CD4-positive, alpha-beta memory T cell (primary cell): ENCODE measurements around the gene CD248. TPM values are rescaled to one million over a fixed set of nuclear protein-coding genes. Genes with fewer than 3 reads are reported as not detected.
"Not testable (repeated sequence)": the region's sequence is repeated elsewhere in the genome, so short reads cannot be mapped to it uniquely, and the experiment has no call there.

Source experiments
- CTCF ChIA-PET: fragments of 350-600 bp; sonication (Branson Sonifier 250); formaldehyde crosslinking; loops from one replicate; lab custom pipeline; 2021; ENCODE audit warnings: inconsistent platforms; ENCODE audit not compliant: partially characterized antibody; lab: Charles Lee
- POLR2A ChIA-PET: fragments of 350-600 bp; sonication (Branson Sonifier 250); formaldehyde crosslinking; loops from one replicate; lab custom pipeline; 2021; ENCODE audit not compliant: partially characterized antibody; lab: Charles Lee
- DNase-seq, 5 donors: peaks; one replicate each; pipeline versions ENCODE4 v3.0.0 to v3.0.0-alpha.2; 2020 to 2022; ENCODE audit warnings: mixed read lengths in 1 of 5
- H3K27ac ChIP-seq: one replicate; pipeline ENCODE4 v1.7.0; 2013; ENCODE audit warnings: low read depth, low read length
- H3K27me3 ChIP-seq: 2 replicates; pipeline ENCODE4 v1.7.0; 2013; ENCODE audit warnings: mild to moderate bottlenecking, low read length, moderate library complexity; ENCODE audit not compliant: insufficient read depth
- H3K36me3 ChIP-seq: 2 replicates; pipeline ENCODE4 v1.7.0; 2013; ENCODE audit warnings: mild to moderate bottlenecking, low read length, moderate library complexity; ENCODE audit not compliant: insufficient read depth
- H3K4me1 ChIP-seq: 2 replicates; pipeline ENCODE4 v1.7.0; 2013; ENCODE audit warnings: mild to moderate bottlenecking, low read length, moderate library complexity; ENCODE audit not compliant: insufficient read depth
- H3K4me3 ChIP-seq, 2 donors: one replicate each; pipeline ENCODE4 v1.7.0; 2013; ENCODE audit warnings: low read length in 2 of 2, mild to moderate bottlenecking in 1 of 2
- H3K9me3 ChIP-seq, 2 donors: one replicate each; pipeline ENCODE4 v1.7.0; 2013; ENCODE audit warnings: low read length in 2 of 2, control low read depth in 1 of 2; ENCODE audit not compliant: control insufficient read depth in 1 of 2
- H3K27ac Mint-ChIP-seq, 7 donors: one replicate each; pipeline ENCODE4 v1.8.0; 2020 to 2021; ENCODE audit warnings: mixed read lengths in 7 of 7, mild to moderate bottlenecking in 6 of 7, inconsistent platforms in 3 of 7, moderate library complexity in 3 of 7
- H3K27me3 Mint-ChIP-seq, 2 donors: one replicate each; pipeline ENCODE4 v1.8.0; 2020 to 2021; ENCODE audit warnings: mixed read lengths in 2 of 2
- H3K36me3 Mint-ChIP-seq, 2 donors: one replicate each; pipeline ENCODE4 v1.8.0; 2020 to 2021; ENCODE audit warnings: mixed read lengths in 2 of 2, inconsistent platforms in 1 of 2, mild to moderate bottlenecking in 1 of 2
- H3K4me1 Mint-ChIP-seq, 4 donors: one replicate each; pipeline ENCODE4 v1.8.0; 2020 to 2021; ENCODE audit warnings: mixed read lengths in 4 of 4, mild to moderate bottlenecking in 1 of 4
- H3K4me3 Mint-ChIP-seq, 8 donors: one replicate each; pipeline ENCODE4 v1.8.0; 2020 to 2021; ENCODE audit warnings: mixed read lengths in 8 of 8, mild to moderate bottlenecking in 7 of 8, moderate library complexity in 6 of 8, inconsistent platforms in 3 of 8
- H3K9me3 Mint-ChIP-seq, 8 donors: one replicate each; pipeline ENCODE4 v1.8.0; 2020 to 2021; ENCODE audit warnings: mixed read lengths in 8 of 8, mild to moderate bottlenecking in 5 of 8, inconsistent platforms in 3 of 8, moderate library complexity in 1 of 8
- intact Hi-C: fragments of 100-400 bp; cut with micrococcal nuclease; formaldehyde crosslinking; loops from one replicate; pipeline ENCODE4 v1.15.1; 2023
- polyA plus RNA-seq, 2 donors: library from polyadenylated mRNA; unstranded; fragments of 300-500 nt; fragmentation: Illumina TruSeq; gene quantifications; one replicate each; pipeline ENCODE4 v1.2.3, GENCODE V29; 2021
- total RNA-seq, 2 experiments: library from RNA; stranded (reverse); gene quantifications; one replicate each; pipeline ENCODE4 v1.2.3, GENCODE V29; 2021

CD248 gene
- total and polyA plus RNA-seq, 4 experiments from 2014 or later: 0.12 to 0.18 TPM; not detected in 2

DNA sequence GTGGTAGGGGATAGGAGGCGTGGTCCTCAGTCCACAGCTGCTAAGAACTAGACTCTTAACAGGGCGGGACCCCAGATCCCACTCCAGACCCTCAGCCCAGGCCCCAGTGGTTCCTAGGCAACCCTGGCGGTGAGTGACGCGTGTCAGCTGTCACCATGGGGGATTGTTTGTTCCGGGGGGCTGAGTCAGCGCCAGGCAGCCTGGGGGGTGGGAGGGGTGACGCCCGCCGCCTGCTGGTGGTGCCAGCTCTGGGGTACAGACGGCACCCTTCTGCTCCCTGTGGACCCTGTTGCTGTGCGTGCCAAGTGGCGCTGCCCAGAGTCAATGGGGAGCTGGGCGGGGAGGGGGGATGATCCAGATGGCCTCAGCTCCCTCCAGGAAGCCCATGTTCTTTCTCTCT lies 36.4 kb downstream of the CD248 start:
- intact Hi-C loops: no loop called here
- Mint-ChIP-seq H3K4me3 (no peak overlapping the region), H3K27me3 (peaks cover 0 to 1% of the 10 kb centered on the region in 2 donors), H3K4me1 (peaks cover 8 to 48% (median 22%) of the 10 kb centered on the region in 4 donors), H3K27ac (peak overlapping the region in 2 of 7 donors; percentile 23 to 94), H3K9me3 (no peaks in the 10 kb centered on the region), H3K36me3 (peaks cover 0 to 12% of the 10 kb centered on the region in 2 donors)
- peaks cover 6% of the 10 kb centered on the region for H3K36me3 ChIP-seq
- POLR2A ChIA-PET: interaction anchor here (2.9 to 13.4 kb wide), 2 partner anchors 9 to 11 kb away, joined by 10 to 167 read pairs; partner anchors contain the start of genes RAB1B and YIF1A
- H3K27me3 ChIP-seq: no peaks in the 10 kb centered on the region
- H3K4me3 ChIP-seq: no peak overlapping the region
- peaks cover 28% of the 10 kb centered on the region for H3K4me1 ChIP-seq
- H3K27ac ChIP-seq: no peak overlapping the region
- no peaks in the 10 kb centered on the region for H3K9me3 ChIP-seq
- CTCF ChIA-PET: interaction anchor here (0.6 to 4.7 kb wide), 4 partner anchors 9 to 59 kb away, joined by 3 to 42 read pairs (median 9); no protein-coding TSS in a partner anchor
- DNase-seq: no peak

DNA sequence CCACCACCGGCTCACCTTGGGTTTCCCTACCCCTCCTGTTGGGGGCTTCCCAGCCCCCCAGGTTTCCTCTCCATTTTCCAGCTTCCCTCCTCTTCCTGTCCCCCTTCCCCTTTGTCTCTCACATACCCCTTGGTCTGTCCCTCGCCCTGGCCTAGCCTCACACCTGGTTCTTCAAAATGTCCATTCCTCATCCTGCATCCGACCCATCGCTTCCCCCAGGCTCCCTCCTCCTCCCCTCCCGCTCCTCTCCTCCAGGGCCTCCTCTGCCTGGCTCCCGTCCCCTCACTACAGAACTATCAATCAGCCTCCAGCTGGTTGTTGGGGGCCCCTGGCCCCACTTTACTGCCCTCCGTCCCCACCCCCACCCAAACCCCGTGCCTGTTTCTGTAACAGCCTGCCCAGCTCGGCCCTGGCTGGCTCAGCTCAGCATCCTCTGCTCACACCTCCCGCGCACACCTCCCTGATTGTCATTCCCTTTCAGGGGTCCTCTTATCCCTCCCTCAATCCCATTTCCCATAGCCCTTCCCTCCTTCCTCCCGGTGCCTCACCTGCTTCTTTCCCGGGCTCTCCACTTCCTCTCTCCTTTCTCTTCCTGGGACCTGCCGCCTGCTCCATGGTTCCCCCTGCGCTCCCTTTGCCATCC lies 37.6 kb downstream of the CD248 start:
- no peaks in the 10 kb centered on the region for H3K9me3 ChIP-seq
- H3K36me3 ChIP-seq: peaks cover 17% of the 10 kb centered on the region
- Mint-ChIP-seq H3K27ac (peak overlapping the region in 5 of 7 donors; percentile 32 to 81 (median 78)), H3K4me1 (peaks cover 8 to 49% (median 22%) of the 10 kb centered on the region in 4 donors), H3K36me3 (peaks cover 3 to 24% of the 10 kb centered on the region in 2 donors), H3K9me3 (no peaks in the 10 kb centered on the region), H3K27me3 (peaks cover 0 to 1% of the 10 kb centered on the region in 2 donors), H3K4me3 (peak overlapping the region; percentile 22 to 79 (median 57))
- no peaks in the 10 kb centered on the region for H3K27me3 ChIP-seq
- CTCF ChIA-PET: interaction anchor here (4.7 kb wide), 1 partner anchor 58 kb away, joined by 42 read pairs; no protein-coding TSS in a partner anchor
- no peak for DNase-seq
- intact Hi-C loops: no loop called here
- H3K4me1 ChIP-seq: peaks cover 28% of the 10 kb centered on the region
- POLR2A ChIA-PET: interaction anchor here (2.9 to 13.4 kb wide), 2 partner anchors 9 to 10 kb away, joined by 10 to 167 read pairs; partner anchors contain the start of genes RAB1B and YIF1A
- H3K27ac ChIP-seq: no peak overlapping the region
- no peak overlapping the region for H3K4me3 ChIP-seq

DNA sequence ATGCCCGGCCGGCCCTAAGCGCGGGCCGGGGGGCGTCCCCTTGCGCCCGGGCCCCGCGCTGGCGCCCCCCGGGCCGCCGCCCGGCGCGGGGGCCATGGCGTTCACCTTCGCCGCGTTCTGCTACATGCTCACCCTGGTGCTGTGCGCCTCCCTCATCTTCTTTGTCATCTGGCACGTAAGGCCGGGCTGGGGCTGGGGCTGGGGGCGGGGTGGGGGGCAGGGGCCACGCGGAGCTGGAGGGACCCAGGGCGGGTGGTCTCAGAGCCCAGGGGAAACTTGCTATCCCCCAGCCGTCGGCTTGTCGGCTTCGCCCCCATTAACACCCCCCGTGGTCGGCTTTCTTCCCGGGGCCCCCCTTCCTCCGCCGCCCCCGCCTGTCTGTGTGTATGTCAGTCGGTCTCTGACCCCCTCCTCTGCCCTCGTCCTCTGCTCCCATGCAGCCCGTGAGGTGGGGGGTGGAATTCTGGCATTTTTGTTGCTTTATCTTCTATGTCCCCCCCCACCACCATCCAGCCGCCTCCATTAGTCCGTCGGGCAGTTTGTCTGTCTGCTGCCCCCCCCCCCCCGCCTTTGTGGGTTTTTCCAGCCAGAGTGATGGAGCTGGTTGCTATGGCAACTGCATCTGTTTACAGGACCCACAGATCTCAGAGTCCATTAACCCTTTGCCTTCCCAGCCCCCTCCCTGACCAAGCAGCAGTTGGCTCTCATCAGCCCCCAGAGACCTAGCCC lies 38.3 kb downstream of the CD248 start:
- Histone ChIP-seq H3K9me3 (no peaks in the 10 kb centered on the region), H3K27ac (no peak overlapping the region), H3K4me1 (peaks cover 28% of the 10 kb centered on the region), H3K36me3 (peaks cover 23% of the 10 kb centered on the region), H3K27me3 (no peaks in the 10 kb centered on the region), H3K4me3 (no peak overlapping the region)
- DNase-seq: peak in 1 of 5 donors; percentile 65
- intact Hi-C loops: no loop called here
- Mint-ChIP-seq H3K27me3 (peaks cover 0 to 1% of the 10 kb centered on the region in 2 donors), H3K9me3 (no peaks in the 10 kb centered on the region), H3K4me3 (peak overlapping the region in 7 of 8 donors; percentile 38 to 79 (median 66)), H3K27ac (peak overlapping the region; percentile 32 to 87 (median 78)), H3K36me3 (peaks cover 7 to 29% of the 10 kb centered on the region in 2 donors), H3K4me1 (peaks cover 8 to 56% (median 23%) of the 10 kb centered on the region in 4 donors)
- POLR2A ChIA-PET: interaction anchor here (2.9 to 13.4 kb wide), 2 partner anchors 9 to 11 kb away, joined by 10 to 167 read pairs; partner anchors contain the start of genes RAB1B and YIF1A
- CTCF ChIA-PET: no interaction called here

DNA sequence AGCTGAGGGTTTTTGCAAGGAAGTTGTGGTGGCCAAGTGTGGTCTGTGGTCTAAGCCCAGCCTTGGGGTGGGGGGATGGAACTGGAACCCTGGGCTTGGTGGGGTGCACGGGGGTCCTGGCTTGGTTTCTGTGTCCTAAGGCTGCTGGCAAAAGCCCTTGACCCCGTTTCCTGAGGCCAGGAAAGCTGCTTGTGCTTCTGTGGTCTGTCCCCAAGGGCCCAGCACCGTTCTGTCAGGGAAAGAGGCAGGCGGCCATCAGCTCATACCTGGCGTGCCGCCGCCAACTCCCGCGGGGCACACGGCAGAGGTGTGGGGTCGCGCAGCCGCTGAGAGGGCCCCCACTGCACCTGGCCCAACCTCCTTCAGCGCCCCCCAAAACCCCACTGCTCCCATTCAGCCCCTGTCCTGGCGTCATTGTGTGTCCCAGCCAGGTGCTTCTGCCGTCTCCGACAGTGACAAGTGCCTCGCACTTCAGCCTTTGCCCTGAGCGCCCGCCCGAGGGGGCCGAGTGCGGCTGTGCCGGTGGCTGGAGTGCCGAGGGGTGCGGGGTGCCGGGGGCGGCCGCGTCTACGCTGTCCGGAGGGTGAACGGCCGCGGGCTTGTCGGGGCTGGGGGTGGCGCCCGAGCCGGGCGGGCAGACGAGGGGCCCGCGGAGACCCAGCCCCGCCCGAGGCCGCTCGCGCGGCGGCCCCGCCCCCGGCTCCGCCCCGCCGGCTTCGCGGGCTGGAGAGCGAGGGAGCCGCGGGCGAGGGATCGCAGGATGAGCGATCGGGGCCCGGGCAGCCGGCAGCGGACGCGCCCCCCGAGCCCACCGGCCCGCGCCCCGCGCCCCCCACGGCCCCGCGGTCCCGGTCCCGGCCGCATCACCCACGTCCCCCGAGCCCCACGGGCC lies 39.1 kb downstream of the CD248 start, which contains the start of gene CNIH2:
Gene CNIH2 (plus strand): TSS at position 705 of the 892 bp plus-strand sequence. CDS start 282 bp downstream, outside the sequence.
- Histone ChIP-seq H3K9me3 (no peaks in the 10 kb centered on the region), H3K36me3 (peaks cover 31% of the 10 kb centered on the region), H3K4me3 (no peak within 1 kb of the TSS), H3K27ac (peak within 1 kb of the TSS; percentile 48), H3K4me1 (peaks cover 25% of the 10 kb centered on the region), H3K27me3 (no peaks in the 10 kb centered on the region)
- POLR2A ChIA-PET: interaction anchor here (2.9 to 13.4 kb wide), 2 partner anchors 8 to 12 kb away, joined by 10 to 167 read pairs; partner anchors contain the start of genes RAB1B and YIF1A
- peak within 1 kb of the TSS in 7 of 8 donors; percentile 38 to 79 (median 66) for H3K4me3 Mint-ChIP-seq
- peaks cover 0 to 1% of the 10 kb centered on the region in 2 donors for H3K27me3 Mint-ChIP-seq
- DNase-seq: peak; percentile 46 to 65 (median 58)
- H3K27ac Mint-ChIP-seq: peak within 1 kb of the TSS; percentile 32 to 88 (median 85)
- no peaks in the 10 kb centered on the region for H3K9me3 Mint-ChIP-seq
- H3K4me1 Mint-ChIP-seq: peaks cover 11 to 57% (median 23%) of the 10 kb centered on the region in 4 donors
- intact Hi-C loops: loop anchor here (1.0 kb wide), 1 partner anchor 9 kb away; the partner anchor contains the start of gene RAB1B
- CTCF ChIA-PET: no interaction called here
- peaks cover 14 to 37% of the 10 kb centered on the region in 2 donors for H3K36me3 Mint-ChIP-seq

DNA sequence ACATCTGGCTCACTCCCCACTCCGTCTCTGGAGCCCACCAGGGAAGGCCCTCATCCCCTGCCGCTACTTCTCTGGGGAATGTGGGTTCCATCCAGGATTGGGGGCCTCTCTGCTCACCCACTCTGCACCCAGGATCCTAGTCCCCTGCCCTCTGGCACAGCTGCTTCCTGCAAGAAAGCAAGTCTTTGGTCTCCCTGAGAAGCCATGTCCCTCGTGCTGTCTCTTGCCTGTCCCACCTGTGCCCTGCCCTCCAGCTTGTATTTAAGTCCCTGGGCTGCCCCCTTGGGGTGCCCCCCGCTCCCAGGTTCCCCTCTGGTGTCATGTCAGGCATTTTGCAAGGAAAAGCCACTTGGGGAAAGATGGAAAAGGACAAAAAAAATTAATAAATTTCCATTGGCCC lies 39.8 kb downstream of the CD248 start:
- peaks cover 26% of the 10 kb centered on the region for H3K4me1 ChIP-seq
- H3K9me3 ChIP-seq, CTCF ChIA-PET, H3K27ac ChIP-seq, DNase-seq, H3K27me3 Mint-ChIP-seq, H3K9me3 Mint-ChIP-seq, H3K27me3 ChIP-seq, H3K4me3 ChIP-seq: not testable (repeated sequence)
- H3K36me3 Mint-ChIP-seq: peaks cover 18 to 42% of the 10 kb centered on the region in 2 donors
- POLR2A ChIA-PET: interaction anchor here (13.4 kb wide), 1 partner anchor 7 kb away, joined by 167 read pairs; the partner anchor contains the start of gene RAB1B
- H3K36me3 ChIP-seq: peaks cover 38% of the 10 kb centered on the region
- intact Hi-C loops: loop anchor here (1.0 kb wide), 1 partner anchor 9 kb away; the partner anchor contains the start of gene RAB1B
- H3K4me3 Mint-ChIP-seq: peak overlapping the region in 5 of 8 donors; percentile 49 to 66 (median 58)
- peak overlapping the region in 6 of 7 donors; percentile 22 to 88 (median 74) for H3K27ac Mint-ChIP-seq
- H3K4me1 Mint-ChIP-seq: peaks cover 8 to 57% (median 22%) of the 10 kb centered on the region in 4 donors

DNA sequence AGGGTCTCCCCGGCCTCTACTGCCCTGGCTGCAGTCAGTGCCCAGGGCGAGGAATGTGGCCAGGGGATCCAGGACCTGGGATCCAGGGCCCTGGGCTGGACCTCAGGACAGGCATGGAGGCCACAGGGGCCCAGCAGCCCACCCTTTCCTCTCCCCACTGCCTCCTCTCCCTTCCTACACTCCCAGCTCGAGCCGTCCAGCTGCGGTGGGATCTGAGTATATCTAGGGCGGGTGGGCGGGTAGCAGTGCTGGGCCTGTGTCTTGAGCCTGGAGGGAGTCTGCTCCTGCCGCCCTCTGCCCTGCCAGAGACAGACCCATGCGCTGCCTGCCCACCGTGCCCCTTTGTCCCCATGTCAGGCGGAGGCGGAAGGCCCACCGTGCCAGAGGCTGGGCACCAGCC lies 40.2 kb downstream of the CD248 start:
- H3K4me3 ChIP-seq, DNase-seq, H3K27me3 Mint-ChIP-seq, H3K27ac ChIP-seq, H3K9me3 ChIP-seq, H3K27me3 ChIP-seq, H3K9me3 Mint-ChIP-seq, CTCF ChIA-PET: not testable (repeated sequence)
- intact Hi-C loops: loop anchor here (1.0 kb wide), 1 partner anchor 8 kb away; the partner anchor contains the start of gene RAB1B
- H3K36me3 ChIP-seq: peaks cover 42% of the 10 kb centered on the region
- H3K27ac Mint-ChIP-seq: peak overlapping the region in 3 of 7 donors; percentile 32 to 83 (median 64)
- H3K4me1 ChIP-seq: peaks cover 26% of the 10 kb centered on the region
- POLR2A ChIA-PET: interaction anchor here (13.4 kb wide), 1 partner anchor 7 kb away, joined by 167 read pairs; the partner anchor contains the start of gene RAB1B
- H3K36me3 Mint-ChIP-seq: peaks cover 18 to 46% of the 10 kb centered on the region in 2 donors
- peaks cover 6 to 57% (median 21%) of the 10 kb centered on the region in 4 donors for H3K4me1 Mint-ChIP-seq
- H3K4me3 Mint-ChIP-seq: peak overlapping the region in 1 of 8 donors; percentile 59
